Gastrocnemius medialis (tissue), 4 donors: ENCODE data around the gene COA8.

Experiments
- POLR2A ChIP-seq, 2 donors: fragments of 450-650 bp; IDR thresholded peaks; one replicate each; pipeline ENCODE4 v1.6.1; 2017; ENCODE audit warnings: antibody characterized with exemption in 2 of 2, mild to moderate bottlenecking in 2 of 2, moderate library complexity in 2 of 2
- TF ChIP-seq, protein P1 (sequence below), 5 experiments: fragments of 450-650 bp in 3 of 5; fragments of 200-600 bp in 2 of 5; sonication (generic) in 2 of 5; IDR thresholded peaks in 4 of 5; conservative IDR thresholded peaks in 1 of 5; 1 replicate in 4 of 5; 2 replicates in 1 of 5; pipeline ENCODE4 v1.5.1; 2016 to 2019; ENCODE audit warnings: antibody characterized with exemption in 5 of 5, mild to moderate bottlenecking in 3 of 5, moderate library complexity in 3 of 5

DNA sequence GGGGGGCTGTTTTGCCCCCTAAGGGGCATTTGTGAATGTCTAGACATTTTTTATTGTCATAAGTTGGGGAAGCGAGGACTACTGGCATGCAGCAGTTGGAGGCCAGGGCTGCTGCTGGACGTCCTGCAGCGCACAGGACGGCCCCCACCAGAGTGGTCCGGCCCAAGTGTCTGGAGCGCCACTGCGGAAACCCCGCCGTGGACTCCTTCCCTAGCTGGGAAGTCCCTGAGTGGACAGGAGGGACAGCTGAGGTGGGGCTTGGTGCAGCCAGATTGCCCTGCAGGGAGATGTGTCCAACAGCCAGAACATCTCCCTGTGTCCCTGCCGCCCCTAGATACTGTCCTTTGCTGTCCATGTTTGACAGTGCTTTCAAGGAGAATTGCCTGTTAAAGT, 45.6 kb upstream of the COA8 start:
- TF ChIP-seq, protein P1, sequence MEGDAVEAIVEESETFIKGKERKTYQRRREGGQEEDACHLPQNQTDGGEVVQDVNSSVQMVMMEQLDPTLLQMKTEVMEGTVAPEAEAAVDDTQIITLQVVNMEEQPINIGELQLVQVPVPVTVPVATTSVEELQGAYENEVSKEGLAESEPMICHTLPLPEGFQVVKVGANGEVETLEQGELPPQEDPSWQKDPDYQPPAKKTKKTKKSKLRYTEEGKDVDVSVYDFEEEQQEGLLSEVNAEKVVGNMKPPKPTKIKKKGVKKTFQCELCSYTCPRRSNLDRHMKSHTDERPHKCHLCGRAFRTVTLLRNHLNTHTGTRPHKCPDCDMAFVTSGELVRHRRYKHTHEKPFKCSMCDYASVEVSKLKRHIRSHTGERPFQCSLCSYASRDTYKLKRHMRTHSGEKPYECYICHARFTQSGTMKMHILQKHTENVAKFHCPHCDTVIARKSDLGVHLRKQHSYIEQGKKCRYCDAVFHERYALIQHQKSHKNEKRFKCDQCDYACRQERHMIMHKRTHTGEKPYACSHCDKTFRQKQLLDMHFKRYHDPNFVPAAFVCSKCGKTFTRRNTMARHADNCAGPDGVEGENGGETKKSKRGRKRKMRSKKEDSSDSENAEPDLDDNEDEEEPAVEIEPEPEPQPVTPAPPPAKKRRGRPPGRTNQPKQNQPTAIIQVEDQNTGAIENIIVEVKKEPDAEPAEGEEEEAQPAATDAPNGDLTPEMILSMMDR (IDR thresholded peaks at IDR 0.05 in 4 of 5, conservative IDR thresholded peaks at IDR 0.05 in 1 of 5) = no peak
- TF ChIP-seq POLR2A (IDR thresholded peaks at IDR 0.05) = no peak
